BE2C (cell line): ENCODE data around the gene PLEKHS1.

Experiments used
- DNase-seq: peaks from one replicate; pipeline ENCODE4 v3.0.0-alpha.2; 2020
- H3K27me3 ChIP-seq: fragments of 250-450 bp; sonication (Bioruptor Pico); 2 replicates; pipeline ENCODE4 v1.5.1; 2020; ENCODE audit warnings: mild to moderate bottlenecking
- H3K36me3 ChIP-seq: fragments of 250-450 bp; sonication (Bioruptor Pico); 2 replicates; pipeline ENCODE4 v1.5.1; 2020; ENCODE audit warnings: mild to moderate bottlenecking
- H3K4me1 ChIP-seq: fragments of 250-450 bp; sonication (Bioruptor Pico); 2 replicates; pipeline ENCODE4 v1.5.1; 2020
- H3K4me3 ChIP-seq: 2 replicates; pipeline ENCODE4 v1.5.1; 2011; ENCODE audit warnings: low read depth, low read length
- H3K9me3 ChIP-seq: fragments of 250-450 bp; sonication (Bioruptor Pico); 2 replicates; pipeline ENCODE4 v1.5.1; 2020
- CTCF ChIP-seq: IDR thresholded peaks from 2 replicates; pipeline ENCODE4 v1.5.1; 2012; ENCODE audit warnings: mild to moderate bottlenecking, low read depth, low read length

PLEKHS1 gene

GRCh38 chr10:113754768-113755167 lies 3.3 kb downstream of the PLEKHS1 start:
- no peak for TF ChIP-seq CTCF
- Histone ChIP-seq H3K4me1 (no peaks in the 10 kb centered on the region), H3K36me3 (no peaks in the 10 kb centered on the region), H3K27me3 (peaks cover 14% of the 10 kb centered on the region), H3K9me3 (no peaks in the 10 kb centered on the region), H3K4me3 (no peak overlapping the region)
- no peak for DNase-seq

GRCh38 chr10:113756940-113757543 lies 5.6 kb downstream of the PLEKHS1 start:
- H3K9me3 ChIP-seq = no peaks in the 10 kb centered on the region
- TF ChIP-seq CTCF = no peak
- no peaks in the 10 kb centered on the region for H3K4me1 ChIP-seq
- no peaks in the 10 kb centered on the region for H3K36me3 ChIP-seq
- peaks cover 14% of the 10 kb centered on the region for H3K27me3 ChIP-seq
- DNase-seq = no peak
- no peak overlapping the region for H3K4me3 ChIP-seq

- Histone ChIP-seq H3K4me3 (no peak overlapping the region), H3K9me3 (no peaks in the 10 kb centered on the region), H3K27me3 (peaks cover 21% of the 10 kb centered on the region), H3K36me3 (no peaks in the 10 kb centered on the region), H3K4me1 (no peaks in the 10 kb centered on the region)
- DNase-seq = no peak
- TF ChIP-seq CTCF = no peak
Observed at GRCh38 chr10:113762083-113762482, 10.6 kb downstream of the PLEKHS1 start.

DNA sequence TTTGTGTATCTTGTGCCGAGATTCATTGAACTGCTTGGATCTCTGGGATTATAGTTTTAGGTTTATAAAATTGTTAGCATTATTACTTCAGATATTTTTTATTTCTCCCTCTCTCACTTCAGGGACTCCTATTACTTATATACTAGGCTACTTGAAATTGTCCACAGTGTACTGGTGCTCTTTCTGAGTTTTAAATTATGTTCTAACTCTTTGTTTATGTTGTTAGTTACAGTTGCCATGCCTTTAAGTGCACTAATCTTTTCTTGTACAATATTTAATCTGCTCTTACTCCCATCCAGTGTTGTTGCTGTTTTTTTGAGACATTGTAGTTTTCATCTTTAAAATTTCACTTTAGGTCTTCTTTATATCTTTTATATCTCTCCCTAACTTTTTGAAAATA lies 13.1 kb downstream of the PLEKHS1 start:
- Histone ChIP-seq H3K36me3 (no peaks in the 10 kb centered on the region), H3K4me3 (no peak overlapping the region), H3K4me1 (no peaks in the 10 kb centered on the region), H3K9me3 (no peaks in the 10 kb centered on the region), H3K27me3 (peaks cover 45% of the 10 kb centered on the region)
- DNase-seq = no peak
- TF ChIP-seq CTCF = no peak

GRCh38 chr10:113765910-113766309 lies 14.4 kb downstream of the PLEKHS1 start:
- TF ChIP-seq CTCF = no peak
- DNase-seq = no peak
- Histone ChIP-seq H3K4me3 (no peak overlapping the region), H3K9me3 (no peaks in the 10 kb centered on the region), H3K4me1 (no peaks in the 10 kb centered on the region), H3K27me3 (peaks cover 54% of the 10 kb centered on the region), H3K36me3 (no peaks in the 10 kb centered on the region)

GRCh38 chr10:113767222-113767621 lies 15.7 kb downstream of the PLEKHS1 start:
- DNase-seq = no peak
- no peaks in the 10 kb centered on the region for H3K36me3 ChIP-seq

More at GRCh38 chr10:113767222-113767621, 15.7 kb downstream of the PLEKHS1 start:
- peaks cover 57% of the 10 kb centered on the region for H3K27me3 ChIP-seq
- TF ChIP-seq CTCF = no peak
- no peaks in the 10 kb centered on the region for H3K4me1 ChIP-seq
- H3K4me3 ChIP-seq = no peak overlapping the region
- H3K9me3 ChIP-seq = no peaks in the 10 kb centered on the region
